ENCODE data around the gene HAGH.
"Not testable (repeated sequence)": the region's sequence is repeated elsewhere in the genome, so short reads cannot be mapped to it uniquely, and the experiment has no call there.

HAGH gene

DNA sequence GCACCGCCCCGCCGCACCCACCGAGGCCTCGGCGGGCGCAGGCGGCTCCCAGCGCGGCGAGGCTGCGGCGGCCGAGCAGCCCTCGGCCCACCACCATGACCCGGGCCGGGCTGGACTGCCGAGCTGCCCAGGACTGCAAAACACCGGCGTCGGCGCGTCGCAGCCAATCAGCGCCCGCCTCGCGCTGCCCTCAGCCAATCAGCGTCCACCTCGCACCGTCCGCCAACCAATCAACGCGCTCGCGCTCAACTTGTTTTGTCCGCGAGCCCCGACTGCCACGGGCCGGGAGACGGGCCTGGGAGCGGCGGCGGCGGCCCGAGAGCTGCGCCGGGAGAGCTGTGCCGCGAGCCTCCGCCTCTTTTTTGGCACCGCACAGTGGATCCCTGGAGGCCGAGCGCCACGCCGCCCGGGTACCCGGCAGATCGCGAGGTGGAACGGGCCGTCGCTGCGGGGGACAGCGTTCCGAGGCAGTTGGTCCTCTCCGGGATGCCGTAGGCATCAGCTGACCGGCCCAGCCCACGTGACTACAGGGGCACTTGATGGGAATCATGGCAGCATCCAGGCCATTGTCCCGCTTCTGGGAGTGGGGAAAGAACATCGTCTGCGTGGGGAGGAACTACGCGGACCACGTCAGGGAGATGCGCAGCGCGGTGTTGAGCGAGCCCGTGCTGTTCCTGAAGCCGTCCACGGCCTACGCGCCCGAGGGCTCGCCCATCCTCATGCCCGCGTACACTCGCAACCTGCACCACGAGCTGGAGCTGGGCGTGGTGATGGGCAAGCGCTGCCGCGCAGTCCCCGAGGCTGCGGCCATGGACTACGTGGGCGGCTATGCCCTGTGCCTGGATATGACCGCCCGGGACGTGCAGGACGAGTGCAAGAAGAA, at the start of gene HAGH, which contains the start of gene FAHD1:
Gene HAGH (minus strand): TSS at position 135 of the 883 bp plus-strand sequence. CDS start 38 bp downstream, at position 97.
Gene FAHD1 (plus strand): TSS at position 516 of the 883 bp plus-strand sequence. CDS start 33 bp downstream, at position 549.
- DNase-seq (ENCODE audit: low read depth in 2 of 2), result peak; percentile 71 to 86

DNA sequence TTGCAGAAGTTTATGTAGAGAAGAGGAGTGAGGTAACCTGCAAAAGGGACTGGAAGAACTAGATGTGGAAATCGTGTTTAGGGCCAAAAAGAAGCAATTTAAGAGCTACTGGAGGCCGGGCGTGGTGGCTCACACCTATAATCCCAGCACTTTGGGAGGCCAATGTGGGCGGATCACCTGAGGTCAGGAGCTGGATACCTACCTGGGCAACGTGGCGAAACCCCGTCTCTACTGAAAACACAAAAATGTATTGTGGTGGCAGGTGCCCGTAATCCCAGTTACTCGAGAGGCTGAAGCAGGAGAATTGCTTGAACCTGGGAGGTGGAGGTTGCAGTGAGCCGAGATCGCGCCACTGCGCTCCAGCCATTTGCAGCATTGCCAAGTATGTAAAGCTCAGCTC, 49.4 kb upstream of the HAGH start:
- DNase-seq (ENCODE audit: low read depth in 2 of 2), result not testable (repeated sequence)

DNA sequence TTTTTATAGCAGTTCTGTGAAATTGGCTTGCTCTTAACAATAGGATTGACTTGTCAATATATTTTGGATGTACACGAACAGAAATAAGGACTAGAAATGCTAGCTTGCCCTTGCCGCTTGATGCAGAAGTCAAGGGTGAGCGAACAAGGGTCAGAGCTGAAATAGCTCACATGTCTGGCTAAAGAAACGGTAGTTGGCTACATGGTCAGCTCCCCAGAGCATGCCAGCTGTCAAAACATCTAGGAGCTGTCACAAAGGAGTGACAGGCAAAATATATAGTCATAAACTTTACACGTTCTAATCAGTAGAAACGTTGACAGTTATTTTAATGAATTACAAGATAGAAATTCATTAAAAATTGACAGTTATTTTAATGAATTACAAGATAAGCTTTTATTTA, 48.2 kb upstream of the HAGH start:
- DNase-seq (ENCODE audit: low read depth in 2 of 2), result no peak

DNA sequence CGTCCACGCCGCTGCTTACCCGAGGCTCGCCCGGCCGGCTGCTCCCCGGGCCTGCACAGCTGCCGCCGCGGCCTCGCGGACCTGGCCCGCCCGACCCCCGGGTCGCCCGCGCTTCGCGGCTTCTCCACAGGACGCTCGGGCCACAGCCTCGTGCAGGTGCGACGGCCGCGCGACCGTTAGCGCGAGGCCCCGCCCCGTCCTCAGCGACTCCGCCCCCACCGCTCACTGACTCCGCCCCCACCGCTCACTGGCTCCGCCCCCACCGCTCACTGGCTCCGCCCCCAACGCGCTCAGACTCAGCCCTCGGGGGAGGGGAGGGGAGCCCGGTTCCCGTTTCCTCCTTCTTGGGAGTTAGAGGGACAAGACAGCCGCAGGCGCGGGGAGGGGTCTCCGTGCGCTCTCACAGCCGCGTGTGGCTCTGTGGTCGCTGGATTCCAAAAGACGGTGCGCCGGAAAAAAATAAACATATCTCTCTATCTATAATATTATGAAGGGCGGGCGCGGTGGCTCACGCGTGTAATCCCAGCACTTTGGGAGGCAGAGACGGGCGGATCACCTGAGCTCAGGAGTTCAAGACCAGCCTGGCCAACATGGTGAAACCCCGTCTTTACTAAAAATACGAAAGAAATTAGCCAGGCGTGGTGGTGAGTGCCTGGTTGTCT, 45.5 kb upstream of the HAGH start, which contains the start of gene MEIOB:
Gene MEIOB (minus strand): TSS at position 191 of the 662 bp plus-strand sequence. CDS start 3,989 bp downstream, outside the sequence.
- DNase-seq (ENCODE audit: low read depth in 2 of 2), result peak in 1 of 2 donors; percentile 35

DNA sequence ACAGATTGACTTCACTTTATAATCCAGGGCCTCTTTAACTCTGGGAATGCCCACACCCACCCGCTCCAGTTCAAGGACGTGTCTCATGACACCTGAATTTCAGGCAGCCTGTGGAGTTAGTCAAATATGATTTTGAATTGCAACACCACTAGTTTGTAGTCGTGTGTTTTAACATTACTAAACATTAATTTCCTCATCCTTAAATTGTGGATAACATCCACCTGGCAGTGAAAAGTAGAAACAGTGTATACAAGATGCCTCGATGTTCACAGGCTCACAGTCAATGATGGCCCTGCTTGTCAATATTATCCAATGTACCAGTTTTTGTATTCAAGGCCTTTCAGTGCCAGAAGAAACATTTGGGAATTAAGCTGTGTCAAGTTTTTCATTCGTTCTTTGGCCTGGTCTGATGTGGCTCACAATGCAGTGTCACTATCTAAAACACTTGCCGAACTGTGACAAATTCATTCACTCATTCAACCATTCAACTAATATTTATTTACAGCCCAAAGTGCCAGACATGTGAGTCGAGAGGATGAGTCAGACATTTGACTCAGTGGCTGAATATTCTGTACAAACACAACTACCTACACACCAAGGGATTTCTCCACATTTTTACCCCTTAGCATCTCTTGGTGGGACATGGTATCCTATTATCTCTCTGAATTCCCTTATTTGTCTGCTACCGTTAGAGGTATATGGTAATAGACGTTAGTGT, 43.9 kb upstream of the HAGH start:
- no peak for DNase-seq (ENCODE audit: low read depth in 2 of 2)

DNA sequence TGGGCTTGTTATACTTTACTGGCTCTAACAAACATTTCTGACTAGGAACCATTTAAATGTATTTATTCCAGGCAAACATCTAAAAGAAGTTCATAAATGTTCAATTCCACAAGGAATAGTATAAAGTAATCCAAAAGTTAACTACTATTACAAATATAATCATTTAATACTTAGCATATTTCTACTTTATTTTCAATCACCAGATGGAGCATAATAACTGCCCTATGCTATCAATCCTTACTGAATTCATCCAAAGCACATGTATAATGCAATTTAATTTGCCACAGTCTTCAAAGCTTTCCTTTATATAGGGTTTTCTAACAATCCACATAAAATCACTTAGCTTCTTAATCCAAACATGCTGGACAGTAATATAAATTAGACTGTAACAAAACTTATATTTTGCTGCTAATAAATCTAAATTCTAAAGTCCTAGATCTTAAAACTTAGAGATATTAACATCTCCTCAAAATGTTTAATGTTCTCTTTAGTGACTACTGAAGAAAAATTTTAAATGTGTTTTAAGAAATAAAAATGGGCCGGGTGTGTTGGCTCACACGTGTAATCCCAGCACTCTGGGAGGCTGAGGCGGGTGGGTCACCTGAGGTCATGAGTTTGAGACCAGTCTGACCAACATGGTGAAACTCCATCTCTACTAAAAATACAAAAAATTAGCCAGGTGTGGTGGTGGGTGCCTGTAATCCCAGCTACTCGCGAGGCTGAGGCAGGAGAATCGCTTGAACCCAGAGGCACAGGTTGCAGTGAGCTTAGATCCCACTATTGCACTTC, 39.5 kb upstream of the HAGH start:
- DNase-seq (ENCODE audit: low read depth in 2 of 2), result no peak

DNA sequence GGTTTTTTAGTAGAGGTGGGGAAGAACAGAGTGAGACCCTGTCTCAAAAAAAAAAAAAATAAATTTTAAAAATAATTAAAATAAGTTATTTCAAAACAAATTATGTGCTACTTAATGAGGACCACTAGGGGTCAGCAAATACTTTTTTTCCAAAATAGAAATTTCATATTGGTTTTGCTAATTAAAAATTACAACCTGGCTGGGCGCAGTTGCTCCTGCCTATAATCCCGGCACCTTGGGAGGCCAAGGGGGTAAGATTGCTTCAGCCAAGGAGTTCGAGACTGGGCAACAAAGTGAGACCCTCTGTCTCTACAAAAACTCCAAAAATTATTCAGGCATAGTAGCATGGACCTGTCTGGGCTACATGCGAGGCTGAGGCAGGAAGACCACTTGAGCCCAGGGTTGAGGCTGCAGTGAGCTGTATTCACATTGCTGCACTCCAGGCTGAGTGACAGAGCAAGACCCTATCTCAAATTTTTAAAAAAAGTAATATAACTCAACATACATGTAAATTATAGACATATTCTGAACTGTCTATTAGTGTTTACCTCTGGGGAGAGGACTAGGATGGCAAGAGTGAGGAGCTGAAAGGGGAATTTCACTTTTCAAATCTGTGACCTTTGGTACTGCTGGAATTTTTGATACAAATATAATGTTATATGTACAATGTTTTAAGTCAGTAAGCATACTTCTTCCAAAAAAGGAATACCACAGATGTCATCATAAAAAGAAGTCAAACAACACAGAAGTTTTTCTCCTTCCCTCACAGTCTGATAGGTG, 37.2 kb upstream of the HAGH start:
- DNase-seq (ENCODE audit: low read depth in 2 of 2), result no peak

DNA sequence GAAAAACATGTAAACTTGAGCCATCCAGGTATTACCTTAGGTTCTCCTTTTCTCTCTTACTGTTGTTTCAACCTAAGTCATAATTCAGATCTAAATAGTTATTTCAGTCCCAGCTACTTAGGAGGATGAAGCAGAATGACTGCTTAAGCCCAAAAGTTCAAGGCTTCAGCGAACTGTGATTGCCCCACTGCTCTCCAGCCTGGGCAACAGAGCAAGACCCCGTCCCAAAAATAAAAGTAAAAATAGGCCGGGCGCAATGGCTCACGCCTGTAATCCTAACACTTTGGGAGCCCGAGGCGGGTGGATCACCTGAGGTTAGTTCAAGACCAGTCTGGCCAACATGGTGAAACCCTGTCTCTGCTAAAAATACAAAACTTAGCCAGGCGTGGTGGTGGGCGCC, 35.8 kb upstream of the HAGH start:
- DNase-seq (ENCODE audit: low read depth in 2 of 2), result no peak

DNA sequence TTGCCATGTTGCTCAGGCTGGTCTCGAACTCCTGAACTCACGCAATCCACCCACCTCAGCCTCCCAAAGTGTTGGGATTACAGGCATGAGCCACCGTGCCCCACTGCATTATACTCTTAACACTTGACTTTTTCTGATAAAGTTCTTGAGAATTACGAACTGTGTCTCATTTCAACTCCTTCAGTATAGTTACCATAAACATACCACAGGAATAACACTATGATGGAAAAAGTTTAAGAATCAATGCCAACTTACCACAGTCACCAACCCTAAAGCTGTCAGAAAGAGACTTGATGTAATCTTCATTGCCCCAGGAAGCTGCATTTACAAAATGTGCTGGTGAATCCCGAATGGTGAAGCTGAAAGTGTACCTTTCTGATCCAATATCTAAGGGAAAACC, 35.1 kb upstream of the HAGH start:
- DNase-seq (ENCODE audit: low read depth in 2 of 2), result no peak

DNA sequence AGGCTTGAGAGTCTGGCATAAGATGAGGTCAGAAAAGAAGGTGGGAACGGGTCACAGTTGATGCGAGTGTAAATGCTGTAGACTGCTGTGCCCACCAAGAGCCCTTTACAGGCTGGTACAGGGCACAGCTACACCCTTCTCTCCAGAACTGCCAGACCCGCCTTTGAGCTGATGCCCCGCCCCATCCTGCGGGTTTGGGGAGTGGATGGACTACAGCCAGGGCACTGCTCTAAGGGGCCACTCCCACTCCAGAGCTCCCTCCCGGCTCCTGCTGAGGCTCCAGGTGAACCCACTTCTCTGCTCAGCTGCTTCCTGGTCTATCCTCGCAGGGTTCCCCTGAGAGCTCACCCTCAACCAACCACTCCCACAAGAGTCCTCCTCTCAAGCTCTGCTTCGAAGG, 33.0 kb upstream of the HAGH start:
- DNase-seq (ENCODE audit: low read depth in 2 of 2), result no peak

DNA sequence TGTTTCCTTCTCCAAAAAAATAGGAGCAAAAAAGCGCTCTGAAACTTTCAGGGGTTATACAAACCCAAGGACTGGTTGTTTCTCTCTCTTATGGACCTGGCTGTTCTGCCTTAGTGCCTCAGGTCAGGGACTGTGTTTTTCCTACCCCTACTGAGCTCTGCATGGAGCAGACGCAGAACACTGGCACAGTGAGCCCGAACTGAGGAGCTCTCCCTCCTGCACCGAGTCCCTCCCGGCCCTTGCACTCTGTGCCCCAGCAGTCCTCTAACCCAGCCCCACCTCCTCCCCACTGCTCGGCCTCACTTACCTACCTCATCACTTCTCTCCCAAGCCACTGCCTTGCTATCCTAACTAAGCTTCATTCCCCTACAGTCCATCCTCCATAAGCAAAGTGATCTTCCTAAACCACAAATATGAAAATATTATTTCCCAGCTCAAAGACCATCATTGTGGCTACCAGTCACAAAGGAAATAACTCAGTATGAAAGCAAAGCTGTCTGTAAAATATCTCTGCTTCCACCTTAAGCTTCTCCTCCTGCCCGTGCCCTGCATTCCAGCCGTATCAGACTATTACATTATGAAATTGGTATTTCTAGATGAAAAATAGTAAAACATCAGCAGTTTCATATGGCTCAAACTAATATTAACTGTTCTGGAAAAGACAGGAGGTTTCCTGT, 31.7 kb upstream of the HAGH start:
- DNase-seq (ENCODE audit: low read depth in 2 of 2), result no peak

DNA sequence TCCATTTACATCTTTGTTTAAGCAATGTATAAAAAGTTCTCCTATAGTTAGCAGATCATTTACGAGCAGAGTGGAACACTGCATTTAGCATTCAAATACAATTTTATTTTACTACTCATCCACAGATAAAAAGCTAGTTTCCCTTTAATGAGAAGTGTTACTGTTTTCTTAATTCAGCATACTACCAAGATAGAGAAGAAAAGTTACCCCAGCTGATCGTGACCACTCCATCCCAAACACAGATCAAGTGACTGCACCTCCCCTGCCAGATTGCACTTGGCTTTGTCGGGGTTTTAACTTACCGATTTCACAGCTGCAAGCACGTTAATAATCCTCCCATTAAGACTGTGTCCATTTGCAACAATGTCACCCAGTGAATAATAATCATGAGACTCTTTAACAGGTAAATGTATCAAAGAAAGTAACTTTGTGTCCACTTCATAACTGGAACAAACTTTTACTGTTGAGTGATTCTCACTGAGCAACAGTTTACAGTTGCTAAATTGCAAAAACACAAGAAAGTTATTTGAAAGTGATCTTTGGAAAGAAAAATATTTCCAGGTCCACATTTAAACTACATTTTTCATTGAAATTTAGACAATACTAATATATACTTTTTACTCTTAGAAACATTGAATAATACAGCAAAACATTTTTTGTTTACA, 30.9 kb upstream of the HAGH start:
- no peak for DNase-seq (ENCODE audit: low read depth in 2 of 2)

DNA sequence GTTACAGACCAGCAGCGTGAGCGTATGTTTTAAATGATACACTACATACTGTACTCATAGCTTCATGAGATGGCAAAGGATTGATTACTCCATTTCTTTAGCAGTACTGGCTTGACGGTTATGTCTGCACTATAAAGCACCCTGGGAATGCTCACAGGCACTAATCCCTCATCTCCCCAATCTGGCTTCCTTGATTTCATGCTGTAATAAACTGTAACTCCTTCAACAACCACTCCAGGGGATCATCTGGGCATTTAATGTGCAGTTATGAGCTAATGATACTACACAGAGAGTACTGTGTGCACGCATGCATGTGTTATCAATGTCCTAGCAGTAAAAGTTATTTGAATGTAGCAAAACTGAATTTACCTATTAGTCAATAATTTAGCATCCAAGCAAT, 25.2 kb upstream of the HAGH start:
- DNase-seq (ENCODE audit: low read depth in 2 of 2), result no peak

DNA sequence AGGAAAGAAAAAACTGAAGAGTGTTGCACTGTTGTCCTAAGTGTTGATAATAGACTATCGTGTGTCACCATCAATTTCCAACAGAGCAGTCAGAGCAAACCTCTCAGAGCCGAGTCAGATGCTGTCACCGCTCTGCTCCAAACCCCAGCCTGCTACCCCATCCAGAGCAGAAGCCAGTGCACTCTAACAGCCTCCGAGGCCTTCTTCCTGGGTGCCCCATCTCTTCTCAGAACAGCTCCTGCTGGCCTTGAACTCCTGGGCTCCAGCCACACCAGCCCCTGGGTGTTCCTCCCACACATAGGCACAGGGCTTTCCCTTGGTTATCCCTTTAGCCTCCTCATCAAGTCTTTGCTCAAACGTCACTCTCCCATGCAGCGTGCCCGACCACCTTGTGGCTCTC, 24.4 kb upstream of the HAGH start:
- no peak for DNase-seq (ENCODE audit: low read depth in 2 of 2)

DNA sequence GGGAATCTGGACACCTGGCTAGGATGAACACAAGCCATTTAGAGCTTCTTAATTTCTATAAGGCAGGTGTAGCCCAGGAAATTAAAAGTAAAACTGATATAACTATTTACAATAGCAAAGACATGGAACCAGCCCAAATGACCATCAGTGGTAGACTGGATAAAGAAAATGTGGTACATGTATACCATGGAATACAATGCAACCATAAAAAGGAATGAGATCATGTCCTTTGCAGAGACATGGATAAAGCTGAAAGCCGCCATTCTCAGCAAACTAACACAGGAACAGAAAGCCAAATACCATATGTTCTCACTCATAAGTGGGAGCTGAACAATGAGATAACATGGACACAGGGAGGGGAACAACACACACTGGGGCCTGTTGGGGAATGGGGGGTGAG, 19.8 kb upstream of the HAGH start:
- no peak for DNase-seq (ENCODE audit: low read depth in 2 of 2)

DNA sequence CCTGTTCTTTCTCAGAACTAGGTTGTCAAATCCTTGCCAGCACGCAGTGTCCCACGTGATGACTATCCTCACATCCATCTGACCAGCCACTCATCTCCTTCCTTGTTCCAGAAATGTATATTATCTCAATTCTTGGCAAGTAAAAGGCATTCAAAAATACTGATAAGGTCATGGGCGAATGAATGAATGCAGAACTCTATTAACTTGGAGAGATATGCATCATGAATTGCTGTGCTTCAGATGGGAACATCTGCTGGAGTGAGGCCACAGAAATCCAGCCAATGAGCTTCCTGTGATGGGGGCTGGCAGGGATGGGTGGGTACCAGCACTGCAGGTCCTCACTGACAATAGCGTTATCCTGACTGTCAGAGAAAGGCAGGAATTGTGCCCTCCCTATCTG, 19.4 kb upstream of the HAGH start:
- DNase-seq (ENCODE audit: low read depth in 2 of 2), result no peak

DNA sequence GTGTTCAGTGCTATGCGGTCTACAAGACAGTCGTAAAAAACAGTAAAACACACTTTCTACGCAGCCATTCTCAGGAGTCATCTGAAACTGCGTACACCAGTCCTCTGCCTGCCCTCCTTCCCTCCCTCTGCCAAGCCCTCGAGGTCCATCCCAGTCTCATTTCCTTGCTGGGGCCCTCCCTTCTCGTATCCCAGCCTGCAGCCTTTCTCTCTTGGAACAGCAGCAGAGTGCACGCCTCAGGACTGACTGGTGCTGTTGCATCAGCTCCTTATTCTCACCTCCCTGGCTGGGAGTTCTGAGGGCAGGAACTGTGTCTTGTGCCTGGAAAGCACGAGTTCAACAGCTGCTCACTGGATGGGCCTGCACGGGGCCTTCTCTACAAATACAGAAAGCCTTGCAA, 12.9 kb upstream of the HAGH start:
- DNase-seq (ENCODE audit: low read depth in 2 of 2), result no peak

DNA sequence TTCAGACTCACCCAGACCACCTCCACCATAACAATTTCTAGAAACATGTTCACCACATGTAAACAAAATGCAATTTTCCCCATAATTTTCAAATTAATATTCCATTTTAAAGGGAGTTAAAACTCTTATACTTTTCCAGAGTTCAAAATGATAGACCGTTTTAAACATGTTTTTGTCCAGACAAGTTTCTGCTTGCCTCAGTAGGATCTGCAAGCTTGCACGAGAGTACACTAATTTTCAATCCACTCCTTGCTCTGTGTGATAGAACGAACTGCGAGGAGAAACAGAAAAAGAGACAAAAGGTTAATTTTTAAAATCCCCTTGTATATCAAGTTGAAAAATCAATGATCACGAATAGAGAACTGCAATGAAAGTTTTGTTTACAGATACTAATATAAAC, 7.5 kb upstream of the HAGH start:
- no peak for DNase-seq (ENCODE audit: low read depth in 2 of 2)

DNA sequence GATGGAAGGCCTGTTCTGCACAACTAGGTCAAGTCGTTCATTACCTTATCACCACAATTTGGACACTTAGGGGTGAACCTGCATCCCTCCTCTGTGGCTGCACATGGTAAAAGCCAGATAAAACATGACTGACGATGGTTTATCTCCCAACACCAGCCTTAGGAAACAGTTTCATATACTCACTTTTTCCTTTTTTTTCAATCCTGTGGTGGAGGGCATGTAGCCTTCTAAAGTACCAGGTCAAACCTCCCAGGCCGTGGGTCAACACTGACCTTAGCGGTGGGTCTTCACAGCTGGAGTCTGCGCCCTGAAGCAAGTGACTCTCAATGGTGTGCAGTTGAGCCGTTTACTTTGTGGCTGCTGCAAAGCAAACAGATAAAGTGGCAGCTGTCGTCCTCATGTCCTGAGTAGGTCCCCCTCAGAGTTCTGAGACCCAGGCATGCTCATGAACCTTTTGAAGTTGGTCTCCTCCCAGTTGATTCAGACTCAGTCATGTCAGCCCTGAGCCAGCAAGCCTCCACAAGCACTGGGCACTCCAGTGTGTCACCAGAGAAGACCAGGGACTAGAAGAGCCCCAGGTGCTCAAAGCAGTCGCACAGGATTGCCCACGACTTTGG, 6.3 kb upstream of the HAGH start:
- no peak for DNase-seq (ENCODE audit: low read depth in 2 of 2)
